ENCODE measurements around the gene TAPBP. TPM values are rescaled to one million over a fixed set of nuclear protein-coding genes. Genes with fewer than 3 reads are reported as not detected.

The TAPBP gene
- total RNA-seq, 4 donors from 2014 or later: 69.8 to 150 (median 86.6) TPM

DNA sequence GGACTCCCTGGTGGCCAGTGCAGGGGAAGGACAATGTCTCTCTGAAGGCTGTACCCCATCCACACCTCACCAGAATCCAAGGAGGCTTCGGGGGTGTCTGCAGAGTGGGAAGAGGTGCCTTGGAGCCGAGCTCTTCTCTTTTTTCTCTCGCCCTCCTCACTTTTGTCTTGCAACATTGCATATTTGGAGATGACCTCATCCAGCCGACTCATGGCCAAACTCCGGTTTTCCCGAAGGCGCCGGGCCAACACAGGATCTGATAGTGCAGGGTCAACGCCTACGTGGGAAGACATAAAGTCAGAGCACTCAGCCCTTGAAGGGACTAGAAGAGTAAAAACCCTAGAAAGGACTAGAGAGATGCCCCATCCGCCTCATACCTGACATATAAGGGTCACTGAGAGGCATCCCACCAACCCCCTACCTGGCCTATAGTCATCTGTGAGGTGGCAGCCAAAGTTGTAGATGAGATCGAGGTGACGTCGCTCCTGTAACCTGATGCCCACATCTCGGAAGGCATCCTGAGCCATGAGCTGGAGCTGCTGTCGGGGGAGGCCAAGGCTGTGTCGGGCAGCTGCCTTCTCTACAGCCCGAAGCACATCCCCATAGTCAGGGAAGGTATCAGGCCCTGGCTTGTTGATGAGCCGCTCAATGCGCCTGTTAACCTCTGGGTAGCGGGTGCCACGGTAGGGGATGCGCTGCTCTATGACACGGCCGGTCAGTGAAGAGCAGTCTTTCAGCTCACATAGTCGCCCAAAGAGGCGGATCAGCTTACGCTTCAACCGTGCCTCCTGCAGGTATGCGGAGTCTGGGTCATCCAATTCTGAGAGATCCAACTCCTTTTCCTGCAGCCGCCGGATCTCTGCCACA is 6.7 kb upstream of the TAPBP start:
- no peaks in the 10 kb centered on the region for H3K9me3 ChIP-seq
- WGBS: 61% methylated on average over 19 of the region's 32 CpGs
- H3K27ac ChIP-seq (replicated peaks in 1 of 4): peak overlapping the region; percentile 42 to 86 (median 50)
- H3K4me3 ChIP-seq: no peak overlapping the region
- H3K36me3 ChIP-seq: peaks cover 27 to 40% (median 32%) of the 10 kb centered on the region in 4 donors
- intact Hi-C loops (cut with DNase I): no loop called here
- TF ChIP-seq EP300 (IDR thresholded peaks at IDR 0.05) (no peak), POLR2A (IDR thresholded peaks at IDR 0.05; ENCODE audit: low read depth) (no peak), POLR2AphosphoS5 (IDR thresholded peaks at IDR 0.05) (no peak)
- TF ChIP-seq, protein P1, sequence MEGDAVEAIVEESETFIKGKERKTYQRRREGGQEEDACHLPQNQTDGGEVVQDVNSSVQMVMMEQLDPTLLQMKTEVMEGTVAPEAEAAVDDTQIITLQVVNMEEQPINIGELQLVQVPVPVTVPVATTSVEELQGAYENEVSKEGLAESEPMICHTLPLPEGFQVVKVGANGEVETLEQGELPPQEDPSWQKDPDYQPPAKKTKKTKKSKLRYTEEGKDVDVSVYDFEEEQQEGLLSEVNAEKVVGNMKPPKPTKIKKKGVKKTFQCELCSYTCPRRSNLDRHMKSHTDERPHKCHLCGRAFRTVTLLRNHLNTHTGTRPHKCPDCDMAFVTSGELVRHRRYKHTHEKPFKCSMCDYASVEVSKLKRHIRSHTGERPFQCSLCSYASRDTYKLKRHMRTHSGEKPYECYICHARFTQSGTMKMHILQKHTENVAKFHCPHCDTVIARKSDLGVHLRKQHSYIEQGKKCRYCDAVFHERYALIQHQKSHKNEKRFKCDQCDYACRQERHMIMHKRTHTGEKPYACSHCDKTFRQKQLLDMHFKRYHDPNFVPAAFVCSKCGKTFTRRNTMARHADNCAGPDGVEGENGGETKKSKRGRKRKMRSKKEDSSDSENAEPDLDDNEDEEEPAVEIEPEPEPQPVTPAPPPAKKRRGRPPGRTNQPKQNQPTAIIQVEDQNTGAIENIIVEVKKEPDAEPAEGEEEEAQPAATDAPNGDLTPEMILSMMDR (IDR thresholded peaks at IDR 0.05): no peak
- no peaks in the 10 kb centered on the region for H3K27me3 ChIP-seq
- peaks cover 43 to 73% (median 66%) of the 10 kb centered on the region in 4 donors for H3K4me1 ChIP-seq
- DNase-seq (ENCODE audit: extremely low spot score): no peak

DNA sequence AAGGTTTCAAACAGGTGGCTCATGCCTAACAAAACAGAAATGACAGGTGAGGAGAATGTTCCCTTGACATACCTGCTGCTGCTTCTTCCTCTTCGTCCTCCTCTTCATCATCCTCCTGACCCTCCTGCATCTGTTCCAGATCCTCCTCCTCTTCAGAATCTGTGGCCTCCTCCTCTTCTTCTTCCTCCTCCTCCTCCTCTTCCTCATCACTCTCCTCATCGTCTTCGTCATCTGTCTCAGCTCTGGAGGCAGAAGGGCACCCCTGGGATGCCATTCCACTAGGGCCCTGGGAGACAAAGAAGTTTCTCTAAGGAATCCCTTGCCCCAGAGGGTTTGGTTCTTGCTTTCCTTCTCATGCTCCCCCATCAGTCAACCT is 6.0 kb upstream of the TAPBP start:
- peaks cover 27 to 40% (median 32%) of the 10 kb centered on the region in 4 donors for H3K36me3 ChIP-seq
- H3K4me1 ChIP-seq: peaks cover 49 to 79% (median 72%) of the 10 kb centered on the region in 4 donors
- H3K4me3 ChIP-seq: no peak overlapping the region
- peak overlapping the region; percentile 42 to 86 (median 50) for H3K27ac ChIP-seq (replicated peaks in 1 of 4)
- DNase-seq (ENCODE audit: extremely low spot score): no peak
- no peaks in the 10 kb centered on the region for H3K27me3 ChIP-seq
- no peaks in the 10 kb centered on the region for H3K9me3 ChIP-seq
- intact Hi-C loops (cut with DNase I): no loop called here
- WGBS: 81% methylated on average over 3 of the region's 3 CpGs
- no peak for TF ChIP-seq POLR2A (IDR thresholded peaks at IDR 0.05; ENCODE audit: low read depth)
- TF ChIP-seq POLR2AphosphoS5 (IDR thresholded peaks at IDR 0.05): no peak
- no peak for TF ChIP-seq EP300 (IDR thresholded peaks at IDR 0.05)
- TF ChIP-seq, protein P1 (IDR thresholded peaks at IDR 0.05): no peak

DNA sequence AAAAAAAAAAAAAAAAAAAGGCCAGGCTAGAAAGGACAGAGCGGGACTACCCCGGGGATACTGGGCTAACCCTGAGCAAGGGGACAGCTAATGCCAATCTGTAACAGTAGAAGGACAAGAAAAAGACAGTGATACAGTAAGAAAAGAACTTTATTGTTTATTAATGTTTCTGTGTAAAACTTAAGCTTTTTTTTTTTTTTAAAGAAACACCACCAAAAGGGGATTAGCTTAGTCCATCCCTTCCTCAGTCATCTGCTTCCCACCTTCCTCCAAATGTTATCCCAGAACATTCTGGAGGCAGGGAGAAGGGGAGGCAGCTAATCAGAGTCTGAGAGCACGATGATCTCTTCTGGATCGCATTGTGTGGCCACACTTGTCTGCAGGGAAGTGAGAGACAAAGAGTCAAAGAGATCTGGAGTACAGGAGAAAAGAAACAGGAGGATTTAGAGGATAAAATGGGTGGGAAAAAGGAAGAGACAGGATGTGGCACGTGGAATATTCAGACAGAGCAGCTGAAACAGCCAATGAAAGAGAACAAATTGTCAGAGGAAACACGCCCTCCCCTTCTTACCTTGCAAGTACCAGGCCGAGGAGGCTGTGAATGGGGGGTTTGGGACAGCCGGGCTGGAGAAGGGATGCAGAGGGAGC is 4.7 kb upstream of the TAPBP start:
- intact Hi-C loops (cut with DNase I): no loop called here

DNA sequence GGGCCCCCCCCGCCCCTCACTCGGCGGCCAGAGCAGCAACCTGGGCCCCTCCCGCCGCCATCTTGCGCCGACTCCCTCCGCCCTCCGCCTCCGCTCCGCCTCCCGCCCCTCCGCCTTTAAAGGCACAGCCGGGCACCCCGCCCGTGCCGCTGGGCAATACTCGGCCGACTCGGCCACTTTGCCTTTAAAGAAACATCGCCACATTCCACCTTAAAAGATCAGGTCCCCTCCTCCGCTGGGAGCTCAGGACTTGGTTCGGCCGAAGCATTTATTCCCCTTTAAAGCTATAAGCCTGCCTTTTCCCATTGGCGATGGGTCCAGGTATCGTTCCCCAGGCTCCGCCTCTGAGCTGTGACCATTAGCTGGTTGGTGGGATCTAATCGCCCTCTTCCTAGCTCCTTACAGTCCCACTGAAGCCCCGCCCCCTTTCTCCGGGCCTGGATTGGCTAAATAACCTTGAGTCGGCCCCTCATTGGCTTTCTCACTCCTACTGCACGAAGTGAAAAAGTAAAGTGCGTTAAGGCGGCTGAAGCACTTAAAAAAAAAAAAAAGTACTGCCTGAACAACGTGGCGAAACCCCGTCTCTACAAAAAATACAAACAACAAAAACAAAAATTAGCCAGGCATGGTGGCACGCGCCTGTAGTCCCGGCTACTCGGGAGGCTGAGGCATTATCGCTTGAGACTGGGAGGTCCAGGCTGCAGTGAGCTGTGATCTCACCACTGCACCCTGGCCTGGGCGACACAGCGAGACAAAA is 4.0 kb upstream of the TAPBP start, which contains the start of gene ZBTB22:
ZBTB22 (minus strand) TSS at position 76 of the 757 bp plus-strand sequence. CDS start 828 bp downstream, outside the sequence.
- no peaks in the 10 kb centered on the region for H3K27me3 ChIP-seq
- peak within 1 kb of the TSS; percentile 84 to 95 (median 90) for H3K27ac ChIP-seq (replicated peaks in 1 of 4)
- WGBS: 2% methylated on average over 24 of the region's 44 CpGs
- H3K36me3 ChIP-seq: peaks cover 27 to 40% (median 32%) of the 10 kb centered on the region in 4 donors
- peaks cover 47 to 81% (median 73%) of the 10 kb centered on the region in 4 donors for H3K4me1 ChIP-seq
- TF ChIP-seq, protein P1 (IDR thresholded peaks at IDR 0.05): peak in 1 of 3 experiments; percentile 26
- peak; percentile 68 to 74 for TF ChIP-seq POLR2AphosphoS5 (IDR thresholded peaks at IDR 0.05)
- TF ChIP-seq POLR2A (IDR thresholded peaks at IDR 0.05; ENCODE audit: low read depth): no peak
- H3K9me3 ChIP-seq: no peaks in the 10 kb centered on the region
- intact Hi-C loops (cut with DNase I): no loop called here
- DNase-seq (ENCODE audit: extremely low spot score): peak; percentile 99
- H3K4me3 ChIP-seq: peak within 1 kb of the TSS; percentile 59 to 74 (median 66)

More for the DNA sequence above, 4.7 kb upstream of the TAPBP start:
- no peaks in the 10 kb centered on the region for H3K9me3 ChIP-seq
- H3K4me3 ChIP-seq: peak overlapping the region; percentile 59 to 74 (median 66)
- 66% methylated on average over 8 of the region's 8 CpGs for WGBS
- peak overlapping the region; percentile 84 to 95 (median 90) for H3K27ac ChIP-seq (replicated peaks in 1 of 4)
- H3K4me1 ChIP-seq: peaks cover 48 to 79% (median 73%) of the 10 kb centered on the region in 4 donors
- H3K36me3 ChIP-seq: peaks cover 27 to 40% (median 32%) of the 10 kb centered on the region in 4 donors
- no peaks in the 10 kb centered on the region for H3K27me3 ChIP-seq
- TF ChIP-seq EP300 (IDR thresholded peaks at IDR 0.05) (no peak), POLR2A (IDR thresholded peaks at IDR 0.05; ENCODE audit: low read depth) (no peak), POLR2AphosphoS5 (IDR thresholded peaks at IDR 0.05) (no peak)
- TF ChIP-seq, protein P1 (IDR thresholded peaks at IDR 0.05): no peak
- DNase-seq (ENCODE audit: extremely low spot score): no peak
